H4 (cell line): Measurements from ENCODE around the gene KCNMA1. TPM values are rescaled to one million over a fixed set of nuclear protein-coding genes. Genes with fewer than 3 reads are reported as not detected.

ENCODE experiments used
- DNase-seq: peaks from one replicate; pipeline ENCODE4 v3.0.0-alpha.2; 2015; ENCODE audit warnings: low spot score
- total RNA-seq: library from RNA; depleted of rRNA; stranded (reverse); fragments of >200 nt; shearing (Covaris generic); gene quantifications from 2 replicates; pipeline ENCODE4 v1.2.3, GENCODE V29; 2014

KCNMA1 gene
- total RNA-seq, 1 experiment from 2014 or later, result 8.4 TPM

DNA sequence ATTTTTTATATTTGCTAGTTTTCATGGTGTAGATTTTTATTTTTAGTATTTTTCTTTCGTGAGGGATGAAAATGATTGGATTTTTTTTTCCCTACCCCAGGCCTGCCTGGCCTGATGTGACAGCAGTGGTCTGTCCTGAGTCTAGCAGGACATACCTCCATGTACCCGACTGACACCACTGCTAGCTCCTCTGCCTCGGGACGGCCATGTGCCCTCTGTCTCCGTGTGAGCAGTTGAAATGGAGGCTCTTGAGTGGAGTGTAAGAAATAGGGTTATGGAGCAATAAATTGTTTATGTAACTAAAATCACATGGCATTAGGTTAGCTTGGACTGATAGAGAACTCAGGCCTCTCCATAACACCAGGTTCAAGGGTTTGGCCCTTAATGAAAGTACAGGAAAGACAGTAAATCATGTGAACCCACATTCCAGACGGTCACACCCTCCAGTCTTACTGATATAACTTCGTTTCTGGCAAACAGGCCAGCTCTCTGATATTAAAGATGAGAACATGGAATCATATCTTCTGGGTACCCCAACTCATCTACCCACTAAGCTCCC lies 734.1 kb downstream of the KCNMA1 start:
- no peak for DNase-seq

DNA sequence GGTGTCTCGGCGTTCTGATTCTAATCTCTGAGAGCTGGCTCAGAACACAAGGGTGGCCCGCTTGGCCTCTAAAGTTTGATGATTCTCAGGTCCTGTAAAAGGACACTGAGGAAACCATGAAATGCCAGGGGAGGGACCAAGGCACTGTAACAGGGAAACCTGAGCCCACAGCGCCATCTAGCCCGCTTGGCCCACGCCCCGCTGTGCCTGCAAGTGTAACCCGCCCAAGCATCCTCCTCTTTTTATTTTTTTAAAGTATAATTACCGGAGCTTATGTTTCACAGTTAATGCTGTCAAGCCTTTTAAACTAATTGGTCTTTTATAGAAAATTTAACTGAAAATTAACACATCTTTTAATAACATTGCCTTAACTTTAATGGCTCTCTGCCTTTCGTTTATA lies 734.7 kb downstream of the KCNMA1 start:
- peak; percentile 33 for DNase-seq

GRCh38 chr10:76901701-76902100 lies 735.9 kb downstream of the KCNMA1 start:
- DNase-seq, result no peak

DNA sequence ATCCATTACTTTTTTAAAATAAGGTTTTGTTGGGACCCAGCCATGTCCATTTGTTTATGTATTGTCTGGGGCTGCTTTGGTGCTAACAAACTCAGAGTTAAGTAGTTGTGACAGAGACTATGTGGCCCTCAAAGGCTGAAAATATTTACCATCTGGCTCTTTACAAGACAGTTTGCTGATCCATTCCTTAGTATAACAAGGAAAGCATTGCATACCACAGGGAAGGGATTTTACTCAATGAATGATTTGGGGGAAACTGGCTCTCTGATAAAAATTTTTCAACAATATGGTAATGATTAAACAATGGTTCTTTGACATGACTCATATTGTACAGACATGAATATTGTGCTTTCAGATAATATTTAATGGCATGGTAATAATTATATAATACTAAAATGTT lies 738.1 kb downstream of the KCNMA1 start:
- DNase-seq, result no peak

DNA sequence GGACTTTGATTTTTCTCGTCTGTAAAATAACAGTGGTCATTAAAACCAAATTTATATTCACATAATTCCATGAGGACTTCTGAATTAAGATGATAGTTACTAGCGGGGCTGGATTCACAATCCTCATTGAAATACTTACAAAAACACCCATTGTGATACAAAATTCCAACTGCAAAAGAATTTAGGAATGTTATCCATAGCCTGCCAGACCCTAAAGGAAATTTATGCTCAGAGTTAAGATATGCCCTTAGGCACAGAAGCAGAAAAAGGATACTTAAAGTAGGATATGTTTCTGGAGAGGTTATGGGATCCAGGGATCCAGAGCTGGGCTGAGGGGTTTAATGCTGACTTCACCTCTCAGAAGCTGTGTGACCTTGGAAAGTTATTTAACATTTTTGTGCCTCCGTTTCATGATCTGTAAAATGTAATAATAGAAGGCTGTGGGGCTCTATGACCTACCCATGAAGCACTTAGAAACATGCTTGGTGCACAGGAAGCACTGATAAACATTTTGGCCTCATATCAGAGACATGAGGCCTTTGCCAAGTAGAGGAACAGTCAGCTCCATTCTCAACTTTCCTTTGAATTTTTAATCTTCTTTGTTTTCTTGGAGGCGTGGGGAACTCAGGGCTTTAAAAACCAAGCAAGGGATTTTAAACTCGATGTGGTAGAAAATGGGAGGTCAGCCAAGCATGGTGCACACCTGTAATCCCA lies 744.7 kb downstream of the KCNMA1 start:
- no peak for DNase-seq

DNA sequence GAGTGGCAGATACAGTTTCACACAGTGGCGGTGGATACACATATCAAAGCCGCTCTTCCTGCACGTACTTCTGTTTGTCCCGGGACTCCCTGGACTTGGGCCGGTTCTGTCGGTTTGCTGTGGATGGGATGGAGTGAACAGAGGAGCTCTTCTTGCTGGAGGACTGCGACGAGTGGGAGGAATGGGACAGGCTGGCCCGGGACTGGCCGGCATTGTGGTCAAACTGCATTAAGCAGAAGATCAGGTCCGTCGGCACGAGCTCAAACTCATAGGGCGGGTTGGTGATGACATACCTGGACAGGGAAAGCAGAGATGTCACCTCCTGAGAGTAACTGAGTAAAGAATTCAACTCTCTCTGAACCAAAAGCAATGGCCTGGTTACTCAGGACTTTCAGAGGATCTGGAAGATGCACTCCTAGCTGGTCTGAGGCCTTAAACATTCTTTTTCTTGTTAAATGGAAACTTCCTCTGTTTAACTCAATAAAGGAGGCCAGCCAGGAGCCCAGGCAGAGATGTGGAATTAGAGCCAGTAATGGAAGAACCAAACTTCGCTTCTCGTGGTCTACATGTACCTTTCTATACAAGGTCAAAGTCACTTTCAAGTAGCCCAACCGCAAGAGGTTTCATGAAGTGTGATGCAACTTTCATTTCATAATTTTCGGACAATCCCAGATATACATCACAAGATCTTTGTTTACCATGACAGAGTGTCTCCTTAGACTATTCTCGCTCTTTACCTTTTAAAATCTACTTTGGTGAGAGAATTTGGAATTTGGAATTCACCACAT lies 750.2 kb downstream of the KCNMA1 start:
- DNase-seq, result no peak

DNA sequence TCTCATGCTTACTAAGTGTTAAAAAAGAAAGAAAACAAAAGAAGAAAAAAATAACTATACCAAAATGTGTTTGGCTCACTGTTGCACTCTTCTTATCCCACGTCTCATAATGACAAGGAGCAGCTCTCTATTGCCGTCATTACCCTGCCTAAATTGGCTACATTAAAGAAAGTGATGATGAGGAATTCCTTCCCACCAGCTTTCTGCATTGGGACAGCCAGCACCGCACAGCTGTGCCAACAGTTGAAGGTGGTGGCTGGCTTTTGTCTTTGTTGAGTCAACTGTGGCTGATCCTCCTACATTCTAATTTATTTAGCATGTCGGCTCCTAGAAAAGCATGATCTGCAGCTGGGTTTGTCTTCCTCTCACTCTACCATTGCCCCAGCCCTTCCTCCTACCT lies 751.8 kb downstream of the KCNMA1 start:
- no peak for DNase-seq

DNA sequence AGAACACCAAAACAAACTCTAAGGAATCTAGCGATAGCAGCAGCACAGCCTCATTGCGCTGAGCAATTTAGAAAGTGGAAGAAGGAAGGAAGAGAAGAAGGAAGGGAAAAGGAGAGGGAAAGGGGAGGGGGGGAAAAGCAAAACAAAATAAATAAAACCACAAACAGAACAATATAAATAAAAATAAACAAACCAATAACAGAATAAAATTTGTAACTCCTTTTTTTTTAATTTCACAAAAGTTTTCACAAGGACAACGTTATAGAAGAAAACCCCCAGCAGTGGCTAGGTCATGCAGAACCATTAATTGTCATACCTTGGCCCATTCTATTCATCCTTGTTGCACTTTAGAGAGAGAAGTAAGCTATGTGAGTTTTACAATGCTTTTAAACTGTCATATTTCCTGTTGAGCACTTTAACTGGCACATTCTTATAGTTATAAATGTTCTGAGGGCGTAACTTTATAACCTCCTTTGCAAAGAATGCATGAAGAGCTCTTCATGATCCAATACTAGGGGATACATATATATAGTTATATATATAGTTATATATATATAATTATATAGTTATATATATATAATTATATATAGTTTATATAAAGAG lies 752.8 kb downstream of the KCNMA1 start:
- DNase-seq, result no peak

GRCh38 chr10:76883596-76883995 lies 754.0 kb downstream of the KCNMA1 start:
- no peak for DNase-seq

DNA sequence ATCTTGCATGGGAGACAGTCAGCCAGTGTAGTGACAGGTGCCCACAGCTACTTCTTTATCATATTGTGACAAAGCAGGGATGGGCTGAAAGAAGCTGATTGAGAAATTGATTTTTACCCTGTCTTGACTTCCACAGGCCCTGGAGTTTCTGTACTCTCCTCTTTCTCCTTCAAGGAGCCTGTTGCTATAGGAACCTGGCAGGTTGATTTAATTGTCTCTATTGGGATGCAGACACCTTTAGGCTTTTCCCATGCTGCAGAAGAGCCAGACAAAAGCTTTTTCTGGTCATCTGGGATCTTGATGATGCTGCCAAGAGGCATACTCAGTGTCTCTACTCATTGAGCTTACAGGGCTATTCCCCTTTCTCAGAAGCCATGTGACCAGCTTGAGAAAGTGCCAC lies 754.8 kb downstream of the KCNMA1 start:
- no peak for DNase-seq

DNA sequence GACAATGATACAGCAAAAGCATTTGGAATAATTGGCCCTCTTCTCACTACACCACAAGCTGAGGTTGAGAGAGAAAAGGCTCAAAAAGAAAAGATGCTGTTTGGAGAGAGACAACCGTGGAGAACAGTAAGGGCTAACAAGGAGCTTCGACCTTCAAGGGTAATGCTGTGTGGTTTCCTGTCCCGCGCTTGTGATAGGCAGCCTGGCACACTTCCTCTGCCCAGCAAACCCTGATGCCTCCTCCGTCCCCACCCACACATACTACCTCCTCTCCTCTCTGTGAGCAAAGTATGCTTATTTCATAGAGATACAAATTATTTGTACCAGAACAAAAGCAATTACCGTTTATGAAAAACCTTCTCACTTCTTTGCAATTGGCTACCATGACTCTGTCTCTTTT lies 755.4 kb downstream of the KCNMA1 start:
- DNase-seq, result no peak

GRCh38 chr10:76881477-76882220 lies 756.0 kb downstream of the KCNMA1 start:
- no peak for DNase-seq

GRCh38 chr10:76880931-76881330 lies 756.7 kb downstream of the KCNMA1 start:
- DNase-seq, result no peak

DNA sequence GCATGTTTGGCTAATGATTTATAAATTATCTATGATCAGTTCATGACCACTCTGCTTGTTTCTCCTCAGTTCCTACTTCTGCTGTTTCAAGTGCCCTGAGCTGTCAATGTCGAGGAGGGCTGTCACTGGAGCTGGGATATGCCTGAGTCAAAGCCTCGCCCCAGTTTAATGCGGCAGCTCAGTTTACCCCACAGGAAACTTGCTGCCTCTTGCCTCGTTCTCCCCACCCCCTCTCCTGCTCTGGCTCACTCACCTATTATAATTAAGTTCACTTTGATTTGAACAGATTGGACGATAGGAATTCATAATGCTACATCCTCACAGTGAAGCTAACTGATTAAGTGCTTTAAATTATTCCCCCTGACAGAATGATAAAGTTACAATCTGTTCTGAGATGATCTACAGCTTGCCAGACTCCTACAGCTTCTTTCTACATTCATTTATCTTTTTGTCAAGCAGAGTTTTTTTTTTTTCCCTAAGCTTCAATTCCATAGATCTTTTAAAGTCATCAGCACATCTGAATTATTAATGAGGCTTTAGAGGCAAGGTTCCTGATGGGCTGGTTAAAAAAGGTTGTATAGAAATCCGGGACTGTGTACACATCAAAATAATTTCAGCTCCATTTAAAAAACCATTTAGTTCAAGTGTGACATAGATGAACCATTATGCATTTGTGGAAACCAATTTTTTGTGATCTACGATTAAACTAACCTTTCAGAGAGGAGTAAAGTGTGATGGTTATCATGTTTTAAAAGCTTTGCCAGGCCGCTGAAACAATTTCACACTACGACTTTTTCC lies 758.3 kb downstream of the KCNMA1 start:
- DNase-seq, result no peak

GRCh38 chr10:76878514-76878913 lies 759.1 kb downstream of the KCNMA1 start:
- DNase-seq, result no peak

GRCh38 chr10:76874896-76875295 lies 762.7 kb downstream of the KCNMA1 start:
- DNase-seq, result no peak

GRCh38 chr10:76874176-76874575 lies 763.4 kb downstream of the KCNMA1 start:
- DNase-seq, result peak; percentile 28

- no peak for DNase-seq
Measured at GRCh38 chr10:76871697-76872295, 765.8 kb downstream of the KCNMA1 start.

GRCh38 chr10:76869931-76870330 lies 767.7 kb downstream of the KCNMA1 start:
- DNase-seq, result no peak

DNA sequence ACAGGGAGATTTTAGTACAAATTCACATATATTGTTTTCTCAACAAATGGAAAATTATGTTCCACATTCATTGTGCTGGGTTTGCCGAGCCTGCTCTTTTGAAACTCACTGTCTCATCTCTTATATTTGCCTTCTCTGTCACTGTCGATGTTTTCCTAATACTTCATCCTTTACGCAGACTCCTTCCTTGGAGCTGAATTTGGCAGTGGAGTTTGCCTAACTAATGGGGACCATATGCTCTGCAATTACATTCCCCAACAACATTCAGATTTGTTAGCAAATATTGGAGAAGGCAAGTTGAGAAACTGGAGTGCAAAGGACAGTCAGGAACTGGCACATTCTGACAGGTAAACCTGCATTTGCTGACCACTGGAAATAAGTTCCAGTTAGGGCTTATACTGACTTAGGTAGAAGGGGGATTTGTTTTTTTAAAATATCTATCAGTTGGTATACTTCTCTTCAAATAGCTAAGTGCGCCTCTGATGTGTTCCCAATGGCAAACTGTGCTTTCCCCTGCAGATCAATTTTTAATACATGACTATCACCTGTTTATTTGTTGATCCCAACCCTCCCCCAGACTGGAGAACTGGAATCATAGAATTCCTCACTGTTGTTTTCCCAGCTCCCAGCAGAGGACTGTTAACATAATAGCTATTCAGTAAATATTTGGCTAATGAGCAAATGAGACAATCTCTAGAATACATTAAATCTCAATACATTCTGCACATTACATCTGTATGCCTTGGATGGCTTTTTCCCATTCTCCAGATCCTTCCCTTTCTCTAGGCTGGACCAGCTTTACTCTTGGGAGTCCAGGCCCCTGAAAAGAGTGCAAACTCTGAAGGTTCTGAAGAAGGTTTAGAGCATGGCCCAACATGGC lies 769.3 kb downstream of the KCNMA1 start:
- DNase-seq, result no peak
